Keratinocyte (primary cell): ENCODE results near the gene MED15. TPM values are rescaled to one million over a fixed set of nuclear protein-coding genes. Genes with fewer than 3 reads are reported as not detected.
A peak's percentile ranks its signal among the peaks of the same experiment; 100 is the strongest.

Source experiments
- DNase-seq: peaks from one replicate; pipeline ENCODE4 v3.0.0-alpha.2; 2011; ENCODE audit warnings: low read depth, missing footprints, low spot score
- FAIRE-seq: peaks from 2 replicates; lab custom pipeline; 2011; peaks lifted over from hg19 to GRCh38; lab: Jason Lieb, UNC
- H2AFZ ChIP-seq: 2 replicates; pipeline ENCODE4 v1.6.0; 2012; ENCODE audit warnings: low read length, control low read depth, inconsistent platforms; ENCODE audit not compliant: control insufficient read depth
- H3K27ac ChIP-seq: 2 replicates; pipeline ENCODE4 v1.5.1; 2011; ENCODE audit warnings: low read length; ENCODE audit not compliant: control insufficient read depth, insufficient read depth
- H3K27me3 ChIP-seq: 3 replicates; pipeline ENCODE4 v1.6.0; 2011; ENCODE audit warnings: low read length; ENCODE audit not compliant: control insufficient read depth, insufficient read depth; ENCODE audit errors: extremely low read depth
- H3K36me3 ChIP-seq, 2 experiments: 2 replicates in 1 of 2; 3 replicates in 1 of 2; pipeline ENCODE4 v1.5.1; 2011; ENCODE audit warnings: low read length in 2 of 2, mild to moderate bottlenecking in 1 of 2; ENCODE audit not compliant: control insufficient read depth in 2 of 2, insufficient read depth in 2 of 2; ENCODE audit errors: extremely low read depth in 1 of 2
- H3K4me1 ChIP-seq: 3 replicates; pipeline ENCODE4 v1.5.1; 2011; ENCODE audit warnings: low read length; ENCODE audit not compliant: control insufficient read depth, insufficient read depth; ENCODE audit errors: extremely low read depth
- H3K4me2 ChIP-seq: 3 replicates; pipeline ENCODE4 v1.6.0; 2011; ENCODE audit warnings: low read depth, low read length; ENCODE audit not compliant: control insufficient read depth, insufficient read depth; ENCODE audit errors: extremely low read depth
- H3K4me3 ChIP-seq, 3 experiments: fragments of 200-600 bp in 1 of 3; sonication (generic) in 1 of 3; 2 replicates in 2 of 3; 3 replicates in 1 of 3; pipeline ENCODE4 v1.5.1; 2011 to 2016; ENCODE audit warnings: low read length in 3 of 3, mild to moderate bottlenecking in 3 of 3, control low read depth in 2 of 3, inconsistent platforms in 1 of 3, low read depth in 1 of 3, mixed read lengths in 1 of 3, mixed run types in 1 of 3, moderate library complexity in 1 of 3; ENCODE audit not compliant: control insufficient read depth in 2 of 3, insufficient read depth in 2 of 3; ENCODE audit errors: extremely low read depth in 1 of 3
- H3K79me2 ChIP-seq: 2 replicates; pipeline ENCODE4 v1.6.0; 2012; ENCODE audit warnings: low read length; ENCODE audit not compliant: control insufficient read depth, insufficient read depth
- H3K9ac ChIP-seq: 3 replicates; pipeline ENCODE4 v1.6.0; 2011; ENCODE audit warnings: low read length; ENCODE audit not compliant: control insufficient read depth, insufficient read depth; ENCODE audit errors: extremely low read depth
- H3K9me1 ChIP-seq: 3 replicates; pipeline ENCODE4 v1.6.0; 2011; ENCODE audit warnings: low read length; ENCODE audit not compliant: control insufficient read depth, insufficient read depth; ENCODE audit errors: extremely low read depth
- H3K9me3 ChIP-seq: 2 replicates; pipeline ENCODE4 v1.5.1; 2012; ENCODE audit warnings: low read depth, low read length; ENCODE audit not compliant: control insufficient read depth
- H4K20me1 ChIP-seq: 3 replicates; pipeline ENCODE4 v1.6.0; 2011; ENCODE audit warnings: low read length; ENCODE audit not compliant: control insufficient read depth, insufficient read depth; ENCODE audit errors: extremely low read depth
- EZH2 ChIP-seq: IDR thresholded peaks from one replicate; pipeline ENCODE4 v1.6.1; 2012; ENCODE audit warnings: inconsistent platforms, mild to moderate bottlenecking, low read length, moderate library complexity
- dilution Hi-C: fragments of 300-500 bp; cut with MboI; formaldehyde crosslinking; loops from one replicate; pipeline ENCODE4 v1.7.0; 2020; ENCODE audit warnings: low sequenced_read_pairs; ENCODE audit not compliant: extremely low pct_ligation_motif_present
- polyA plus RNA-seq, 5 experiments: library from polyadenylated mRNA; depleted of rRNA in 3 of 5; stranded (reverse) in 3 of 5; stranded (forward) in 1 of 5; unstranded in 1 of 5; fragments of >200 nt; gene quantifications; 1 replicate in 1 of 5; 2 replicates in 3 of 5; 3 replicates in 1 of 5; pipeline versions ENCODE4 v1.2.1 to v1.2.3, GENCODE V29; 2011 to 2012; ENCODE audit warnings: missing spikeins in 2 of 5, low read depth in 1 of 5, low replicate concordance in 1 of 5
- TF ChIP-seq, protein P1 (sequence below), 3 experiments: IDR thresholded peaks in 1 of 3; conservative IDR thresholded peaks in 1 of 3; optimal IDR thresholded peaks in 1 of 3; 2 replicates in 2 of 3; 3 replicates in 1 of 3; pipeline versions ENCODE3 to v1.5.1; 2011; ENCODE audit warnings: low read length in 3 of 3, mild to moderate bottlenecking in 3 of 3, moderate library complexity in 2 of 3, control low read depth in 1 of 3, inconsistent platforms in 1 of 3; ENCODE audit not compliant: insufficient read depth in 2 of 3; ENCODE audit errors: extremely low read depth in 1 of 3

Gene MED15
- polyA plus RNA-seq, 1 donor (not counting 4 experiments of a cell fraction or from before 2014, with no cell fraction given): 24.9 TPM

DNA sequence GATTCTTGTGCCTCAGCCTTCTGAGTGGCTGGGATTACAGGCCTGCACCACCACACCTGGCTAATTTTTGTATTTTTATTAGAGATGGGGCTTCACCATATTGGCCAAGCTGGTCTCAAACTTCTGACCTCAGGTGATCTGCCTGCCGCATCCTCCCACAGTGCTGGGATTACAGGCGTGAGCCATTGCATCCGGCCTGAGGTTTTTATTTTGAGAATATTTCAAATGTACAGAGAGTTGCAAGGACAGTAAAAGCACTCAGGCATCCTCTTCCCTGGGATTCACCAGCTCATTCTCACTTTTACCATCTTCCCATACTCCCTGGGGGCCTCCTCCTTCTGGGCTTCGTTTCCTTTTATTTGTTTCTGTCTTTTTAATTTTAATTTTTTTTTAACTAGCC is 12.1 kb downstream of the MED15 start:
- no peak overlapping the region for H3K9ac ChIP-seq
- FAIRE-seq: no peak
- H3K4me1 ChIP-seq: peaks cover 60% of the 10 kb centered on the region
- no peak for DNase-seq
- no peaks in the 10 kb centered on the region for H3K27me3 ChIP-seq
- H4K20me1 ChIP-seq: peaks cover 38% of the 10 kb centered on the region
- peaks cover 11 to 33% of the 10 kb centered on the region in 2 experiments for H3K36me3 ChIP-seq
- H2AFZ ChIP-seq: no peak overlapping the region
- no peak for TF ChIP-seq EZH2
- TF ChIP-seq, protein P1, sequence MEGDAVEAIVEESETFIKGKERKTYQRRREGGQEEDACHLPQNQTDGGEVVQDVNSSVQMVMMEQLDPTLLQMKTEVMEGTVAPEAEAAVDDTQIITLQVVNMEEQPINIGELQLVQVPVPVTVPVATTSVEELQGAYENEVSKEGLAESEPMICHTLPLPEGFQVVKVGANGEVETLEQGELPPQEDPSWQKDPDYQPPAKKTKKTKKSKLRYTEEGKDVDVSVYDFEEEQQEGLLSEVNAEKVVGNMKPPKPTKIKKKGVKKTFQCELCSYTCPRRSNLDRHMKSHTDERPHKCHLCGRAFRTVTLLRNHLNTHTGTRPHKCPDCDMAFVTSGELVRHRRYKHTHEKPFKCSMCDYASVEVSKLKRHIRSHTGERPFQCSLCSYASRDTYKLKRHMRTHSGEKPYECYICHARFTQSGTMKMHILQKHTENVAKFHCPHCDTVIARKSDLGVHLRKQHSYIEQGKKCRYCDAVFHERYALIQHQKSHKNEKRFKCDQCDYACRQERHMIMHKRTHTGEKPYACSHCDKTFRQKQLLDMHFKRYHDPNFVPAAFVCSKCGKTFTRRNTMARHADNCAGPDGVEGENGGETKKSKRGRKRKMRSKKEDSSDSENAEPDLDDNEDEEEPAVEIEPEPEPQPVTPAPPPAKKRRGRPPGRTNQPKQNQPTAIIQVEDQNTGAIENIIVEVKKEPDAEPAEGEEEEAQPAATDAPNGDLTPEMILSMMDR (optimal IDR thresholded peaks at IDR 0.05 in 1 of 3, IDR thresholded peaks at IDR 0.05 in 1 of 3, conservative IDR thresholded peaks at IDR 0.05 in 1 of 3; ENCODE audit: extremely low read depth in 1 of 3, insufficient read depth in 2 of 3, low read length in 3 of 3): no peak
- no peaks in the 10 kb centered on the region for H3K9me3 ChIP-seq
- dilution Hi-C loops: no loop called here
- no peak overlapping the region for H3K27ac ChIP-seq
- peaks cover 92% of the 10 kb centered on the region for H3K79me2 ChIP-seq
- H3K9me1 ChIP-seq: peaks cover 4% of the 10 kb centered on the region
- no peak overlapping the region for H3K4me3 ChIP-seq
- no peak overlapping the region for H3K4me2 ChIP-seq

- no peak overlapping the region for H3K4me2 ChIP-seq
Measured at GRCh38 chr22:20520093-20520511, 12.7 kb downstream of the MED15 start.

More at GRCh38 chr22:20520093-20520511, 12.7 kb downstream of the MED15 start:
- Histone ChIP-seq H3K27me3 (no peaks in the 10 kb centered on the region), H2AFZ (no peak overlapping the region), H3K27ac (peak overlapping the region; percentile 24), H3K4me1 (peaks cover 55% of the 10 kb centered on the region), H3K9ac (no peak overlapping the region), H3K4me3 (no peak overlapping the region), H3K79me2 (peaks cover 93% of the 10 kb centered on the region), H3K36me3 (peaks cover 12 to 31% of the 10 kb centered on the region in 2 experiments), H3K9me3 (no peaks in the 10 kb centered on the region), H3K9me1 (no peaks in the 10 kb centered on the region), H4K20me1 (peaks cover 33% of the 10 kb centered on the region)
- TF ChIP-seq, protein P1 (optimal IDR thresholded peaks at IDR 0.05 in 1 of 3, IDR thresholded peaks at IDR 0.05 in 1 of 3, conservative IDR thresholded peaks at IDR 0.05 in 1 of 3; ENCODE audit: extremely low read depth in 1 of 3, insufficient read depth in 2 of 3, low read length in 3 of 3): no peak
- TF ChIP-seq EZH2: no peak
- FAIRE-seq: no peak
- dilution Hi-C loops: no loop called here
- DNase-seq: no peak
